ENCODE data around the gene TMTC1.

DNA sequence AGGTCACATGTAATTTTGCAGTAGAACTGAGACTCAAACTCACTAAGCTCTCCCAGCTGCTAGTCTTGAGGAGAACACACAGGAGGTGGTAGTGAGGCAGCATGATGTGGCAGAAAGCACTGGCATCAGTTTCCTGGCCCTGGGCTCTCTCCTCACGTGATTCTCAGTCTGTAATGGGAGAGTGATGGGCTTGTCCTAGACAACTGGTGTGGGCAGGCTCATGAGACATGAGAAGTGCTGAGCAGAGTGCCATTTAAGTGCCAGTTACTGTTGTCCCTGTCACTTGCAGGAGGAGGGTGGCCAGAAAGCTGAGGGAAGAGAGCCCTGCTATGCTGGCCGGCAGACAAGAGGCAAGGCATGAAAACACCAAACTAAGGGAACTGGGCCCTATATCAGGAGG is 237.7 kb downstream of the TMTC1 start:
- TF ChIP-seq, protein P1, sequence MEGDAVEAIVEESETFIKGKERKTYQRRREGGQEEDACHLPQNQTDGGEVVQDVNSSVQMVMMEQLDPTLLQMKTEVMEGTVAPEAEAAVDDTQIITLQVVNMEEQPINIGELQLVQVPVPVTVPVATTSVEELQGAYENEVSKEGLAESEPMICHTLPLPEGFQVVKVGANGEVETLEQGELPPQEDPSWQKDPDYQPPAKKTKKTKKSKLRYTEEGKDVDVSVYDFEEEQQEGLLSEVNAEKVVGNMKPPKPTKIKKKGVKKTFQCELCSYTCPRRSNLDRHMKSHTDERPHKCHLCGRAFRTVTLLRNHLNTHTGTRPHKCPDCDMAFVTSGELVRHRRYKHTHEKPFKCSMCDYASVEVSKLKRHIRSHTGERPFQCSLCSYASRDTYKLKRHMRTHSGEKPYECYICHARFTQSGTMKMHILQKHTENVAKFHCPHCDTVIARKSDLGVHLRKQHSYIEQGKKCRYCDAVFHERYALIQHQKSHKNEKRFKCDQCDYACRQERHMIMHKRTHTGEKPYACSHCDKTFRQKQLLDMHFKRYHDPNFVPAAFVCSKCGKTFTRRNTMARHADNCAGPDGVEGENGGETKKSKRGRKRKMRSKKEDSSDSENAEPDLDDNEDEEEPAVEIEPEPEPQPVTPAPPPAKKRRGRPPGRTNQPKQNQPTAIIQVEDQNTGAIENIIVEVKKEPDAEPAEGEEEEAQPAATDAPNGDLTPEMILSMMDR (IDR thresholded peaks at IDR 0.05), result no peak
- no peak for TF ChIP-seq POLR2A (IDR thresholded peaks at IDR 0.05)

Data from heart left ventricle (tissue), 13 donors.